AG04449 (cell line): ENCODE data around the gene TFB1M.
"Not testable (repeated sequence)": the region's sequence is repeated elsewhere in the genome, so short reads cannot be mapped to it uniquely, and the experiment has no call there.

Source experiments
- CTCF ChIA-PET: fragments of 350-600 bp; formaldehyde crosslinking; extraction: SDS; loops from one replicate; lab custom pipeline; 2021; ENCODE audit warnings: antibody characterized with exemption; lab: Yijun Ruan, JAX
- POLR2A ChIA-PET: fragments of 400-600, 350-600 bp; formaldehyde crosslinking; extraction: SDS; loops from one replicate; lab custom pipeline; 2020; ENCODE audit warnings: antibody characterized with exemption, inconsistent platforms; lab: Yijun Ruan, JAX
- DNase-seq: peaks from one replicate; pipeline ENCODE4 v3.0.0-alpha.2; 2010; ENCODE audit warnings: low read depth, low spot score
- H3K4me3 ChIP-seq: 2 replicates; pipeline ENCODE4 v1.5.1; 2011; ENCODE audit warnings: low read depth, mild to moderate bottlenecking, control low read depth, low read length
- CTCF ChIP-seq: IDR thresholded peaks from one replicate; pipeline ENCODE4 v1.5.1; 2011; ENCODE audit warnings: mild to moderate bottlenecking, moderate library complexity, low read length, control low read depth, inconsistent platforms; ENCODE audit not compliant: insufficient read depth; ENCODE audit errors: missing control alignments

TFB1M gene

GRCh38 chr6:155219858-155220301 is 94.4 kb downstream of the TFB1M start:
- DNase-seq: no peak
- POLR2A ChIA-PET: no interaction called here
- TF ChIP-seq CTCF: no peak
- no peak overlapping the region for H3K4me3 ChIP-seq
- CTCF ChIA-PET: interaction anchor here (1.0 kb wide), 1 partner anchor 28 kb away, joined by 3 read pairs; no protein-coding TSS in a partner anchor

GRCh38 chr6:155219299-155219698 is 95.0 kb downstream of the TFB1M start:
- no peak for TF ChIP-seq CTCF
- H3K4me3 ChIP-seq: no peak overlapping the region
- CTCF ChIA-PET: no interaction called here
- POLR2A ChIA-PET: no interaction called here
- DNase-seq: no peak

GRCh38 chr6:155218711-155219110 is 95.6 kb downstream of the TFB1M start:
- CTCF ChIA-PET, DNase-seq, POLR2A ChIA-PET, H3K4me3 ChIP-seq: not testable (repeated sequence)

- no peak for DNase-seq
- CTCF ChIA-PET: interaction anchor here (1.7 kb wide), 1 partner anchor 32 kb away, joined by 5 read pairs; no protein-coding TSS in a partner anchor
- no peak for TF ChIP-seq CTCF
- no peak overlapping the region for H3K4me3 ChIP-seq
- POLR2A ChIA-PET: no interaction called here
Measured at GRCh38 chr6:155216312-155217046, 97.8 kb downstream of the TFB1M start.

GRCh38 chr6:155215906-155216305 is 98.4 kb downstream of the TFB1M start:
- ChIA-PET CTCF (no interaction called here), POLR2A (no interaction called here)
- no peak overlapping the region for H3K4me3 ChIP-seq
- TF ChIP-seq CTCF: no peak
- no peak for DNase-seq

- TF ChIP-seq CTCF: no peak
- ChIA-PET POLR2A (no interaction called here), CTCF (interaction anchor here (0.7 to 1.5 kb wide), 4 partner anchors 11 to 285 kb away, joined by 3 to 5 read pairs (median 4); no protein-coding TSS in a partner anchor)
- H3K4me3 ChIP-seq: no peak overlapping the region
- DNase-seq: no peak
Measured at GRCh38 chr6:155213611-155214372, 100.5 kb downstream of the TFB1M start.
